ENCODE results near the gene PKD1.

DNA sequence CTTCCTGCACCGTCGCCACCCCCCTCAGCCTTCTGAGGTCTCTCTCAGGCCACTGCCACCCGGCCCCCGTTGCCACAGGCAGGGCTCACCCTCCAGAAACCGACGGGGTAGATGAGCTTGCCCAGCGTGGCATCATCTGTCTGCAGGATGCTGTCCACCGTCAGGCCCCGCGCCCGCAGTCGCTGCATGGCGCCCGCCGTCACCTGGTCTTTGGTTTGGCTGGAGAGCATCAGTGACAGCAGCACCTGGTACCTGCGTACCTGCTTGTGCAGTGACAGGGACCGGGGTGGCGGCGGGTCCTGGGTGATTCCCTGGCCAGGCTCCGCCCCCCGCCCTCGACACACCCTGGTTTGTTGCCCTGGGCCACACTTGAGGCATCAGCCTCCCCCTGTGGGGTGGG lies 91.2 kb downstream of the PKD1 start:
- TF ChIP-seq, protein P1, sequence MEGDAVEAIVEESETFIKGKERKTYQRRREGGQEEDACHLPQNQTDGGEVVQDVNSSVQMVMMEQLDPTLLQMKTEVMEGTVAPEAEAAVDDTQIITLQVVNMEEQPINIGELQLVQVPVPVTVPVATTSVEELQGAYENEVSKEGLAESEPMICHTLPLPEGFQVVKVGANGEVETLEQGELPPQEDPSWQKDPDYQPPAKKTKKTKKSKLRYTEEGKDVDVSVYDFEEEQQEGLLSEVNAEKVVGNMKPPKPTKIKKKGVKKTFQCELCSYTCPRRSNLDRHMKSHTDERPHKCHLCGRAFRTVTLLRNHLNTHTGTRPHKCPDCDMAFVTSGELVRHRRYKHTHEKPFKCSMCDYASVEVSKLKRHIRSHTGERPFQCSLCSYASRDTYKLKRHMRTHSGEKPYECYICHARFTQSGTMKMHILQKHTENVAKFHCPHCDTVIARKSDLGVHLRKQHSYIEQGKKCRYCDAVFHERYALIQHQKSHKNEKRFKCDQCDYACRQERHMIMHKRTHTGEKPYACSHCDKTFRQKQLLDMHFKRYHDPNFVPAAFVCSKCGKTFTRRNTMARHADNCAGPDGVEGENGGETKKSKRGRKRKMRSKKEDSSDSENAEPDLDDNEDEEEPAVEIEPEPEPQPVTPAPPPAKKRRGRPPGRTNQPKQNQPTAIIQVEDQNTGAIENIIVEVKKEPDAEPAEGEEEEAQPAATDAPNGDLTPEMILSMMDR (IDR thresholded peaks at IDR 0.05) = no peak
- no peak for TF ChIP-seq EZH2 (IDR thresholded peaks at IDR 0.05; ENCODE audit: borderline replicate concordance, insufficient read depth, low read depth, low read length, poor library complexity, severe bottlenecking)

Measured in B cell (primary cell).